ENCODE results near the gene ADAMTSL3.

- no peak for TF ChIP-seq REST (IDR thresholded peaks at IDR 0.05)
- no peak for TF ChIP-seq MAX (IDR thresholded peaks at IDR 0.05)
- TF ChIP-seq TAF1 (conservative IDR thresholded peaks at IDR 0.05) = no peak
- no peak for TF ChIP-seq YY1 (IDR thresholded peaks at IDR 0.05)
- TF ChIP-seq CTCF (IDR thresholded peaks at IDR 0.05; ENCODE audit: low read depth, low read length, missing input control) = no peak
- TF ChIP-seq JUND (IDR thresholded peaks at IDR 0.05) = no peak
- TF ChIP-seq HNF4G (IDR thresholded peaks at IDR 0.05) = no peak
- no peak for TF ChIP-seq GABPA (IDR thresholded peaks at IDR 0.05 in 1 of 2, conservative IDR thresholded peaks at IDR 0.05 in 1 of 2)
- no peak for TF ChIP-seq EGR1 (IDR thresholded peaks at IDR 0.05; ENCODE audit: low read depth in 2 of 2)
These were observed 347.1 kb downstream of the ADAMTSL3 start for GRCh38 chr15:84001037-84001436.
